ENCODE data around the gene PLCB2.

PLCB2 gene

DNA sequence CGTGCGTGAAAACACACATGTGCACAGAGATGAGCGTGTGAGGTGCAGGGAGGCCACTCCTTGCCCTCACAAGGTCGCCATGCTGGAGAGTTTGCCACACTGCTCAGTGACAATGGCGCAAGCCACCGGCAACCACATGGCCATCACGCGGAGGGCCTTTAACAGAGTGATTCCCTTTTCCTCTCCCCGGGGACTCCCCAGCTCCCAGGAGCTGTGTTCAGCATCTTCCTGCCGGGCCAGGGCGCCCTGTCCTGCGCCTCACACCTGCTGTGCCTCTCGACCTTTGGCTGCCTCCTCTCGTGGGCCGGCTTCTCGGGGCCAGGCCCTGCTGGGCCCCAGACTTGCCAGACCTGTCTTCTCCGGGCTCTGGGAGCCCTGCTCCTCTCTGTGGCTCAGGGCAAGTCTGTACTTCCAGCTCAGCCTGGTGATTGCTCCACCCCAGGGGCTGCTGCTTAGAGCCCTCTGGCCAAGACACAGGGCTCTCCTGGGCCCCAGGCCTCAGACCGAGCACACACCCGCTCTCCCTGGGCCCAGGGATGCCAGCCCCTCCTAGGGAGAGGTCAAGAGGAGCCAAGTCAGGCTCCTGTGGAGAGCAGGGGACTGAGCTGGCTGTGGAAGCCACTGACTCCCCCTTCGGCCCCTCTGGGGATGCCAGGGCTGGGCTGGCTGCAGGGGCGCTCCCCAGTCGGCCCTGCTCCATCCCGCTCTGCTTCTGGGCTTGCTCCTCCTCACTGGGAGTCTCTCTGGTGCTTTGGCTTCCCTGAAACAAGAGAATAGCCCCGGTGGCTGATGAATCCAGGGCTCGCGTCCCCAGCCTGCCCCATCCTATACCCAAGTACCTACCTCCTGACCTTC is 27.4 kb upstream of the PLCB2 start:
- no peak for DNase-seq (ENCODE audit: extremely low read depth, low read depth)
- TF ChIP-seq, protein P1, sequence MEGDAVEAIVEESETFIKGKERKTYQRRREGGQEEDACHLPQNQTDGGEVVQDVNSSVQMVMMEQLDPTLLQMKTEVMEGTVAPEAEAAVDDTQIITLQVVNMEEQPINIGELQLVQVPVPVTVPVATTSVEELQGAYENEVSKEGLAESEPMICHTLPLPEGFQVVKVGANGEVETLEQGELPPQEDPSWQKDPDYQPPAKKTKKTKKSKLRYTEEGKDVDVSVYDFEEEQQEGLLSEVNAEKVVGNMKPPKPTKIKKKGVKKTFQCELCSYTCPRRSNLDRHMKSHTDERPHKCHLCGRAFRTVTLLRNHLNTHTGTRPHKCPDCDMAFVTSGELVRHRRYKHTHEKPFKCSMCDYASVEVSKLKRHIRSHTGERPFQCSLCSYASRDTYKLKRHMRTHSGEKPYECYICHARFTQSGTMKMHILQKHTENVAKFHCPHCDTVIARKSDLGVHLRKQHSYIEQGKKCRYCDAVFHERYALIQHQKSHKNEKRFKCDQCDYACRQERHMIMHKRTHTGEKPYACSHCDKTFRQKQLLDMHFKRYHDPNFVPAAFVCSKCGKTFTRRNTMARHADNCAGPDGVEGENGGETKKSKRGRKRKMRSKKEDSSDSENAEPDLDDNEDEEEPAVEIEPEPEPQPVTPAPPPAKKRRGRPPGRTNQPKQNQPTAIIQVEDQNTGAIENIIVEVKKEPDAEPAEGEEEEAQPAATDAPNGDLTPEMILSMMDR (IDR thresholded peaks at IDR 0.05; ENCODE audit: low read depth, low read length), result no peak

DNA sequence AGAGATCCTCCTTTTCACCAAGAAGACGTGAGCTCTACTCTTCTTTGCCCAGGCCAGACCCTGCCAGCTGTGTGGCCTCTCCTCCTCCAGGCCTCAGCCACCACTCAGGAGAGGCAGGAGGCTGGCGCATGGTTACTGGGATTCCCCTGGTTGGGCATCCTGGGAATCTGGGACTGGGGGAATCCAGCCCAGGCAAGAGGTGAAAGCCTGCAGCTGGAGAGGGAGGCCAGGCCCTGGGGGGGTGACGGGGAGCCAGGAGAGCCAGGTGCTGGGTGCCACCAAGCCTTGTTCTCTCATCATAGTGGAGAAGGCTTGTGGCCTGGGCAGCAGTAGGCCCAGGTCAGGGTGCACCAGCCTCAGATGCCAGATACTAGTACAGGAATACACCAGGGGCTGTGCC is 26.8 kb upstream of the PLCB2 start:
- DNase-seq (ENCODE audit: extremely low read depth, low read depth), result no peak
- TF ChIP-seq, protein P1 (IDR thresholded peaks at IDR 0.05; ENCODE audit: low read depth, low read length), result no peak

DNA sequence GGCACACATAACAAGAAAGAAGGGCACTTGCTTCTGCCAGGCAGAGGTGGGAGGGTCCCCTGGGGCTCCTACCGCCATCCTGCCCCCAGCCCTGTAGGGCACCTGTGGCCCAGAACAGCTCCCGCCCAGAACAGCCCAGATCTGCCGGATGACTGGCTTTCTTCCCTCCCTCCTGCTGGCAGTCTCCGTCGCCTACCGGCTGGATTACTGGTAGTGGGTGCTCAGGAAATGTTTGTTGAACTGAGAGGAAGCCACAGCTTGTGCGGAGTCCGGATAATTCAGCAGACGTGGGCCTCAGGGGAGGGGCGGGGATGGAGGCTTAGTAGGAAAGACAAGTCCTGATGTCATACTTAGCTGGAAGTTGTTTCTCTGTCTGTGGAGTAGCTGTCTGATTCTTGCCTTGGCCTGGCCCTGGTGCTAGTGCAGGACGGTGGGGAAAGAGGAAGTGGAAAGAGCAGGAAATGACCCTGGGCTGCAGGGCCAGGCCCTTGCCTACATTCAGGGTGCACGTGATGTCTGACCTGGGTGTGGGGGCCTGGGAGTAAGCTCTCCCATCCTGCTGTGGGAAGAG is 26.3 kb upstream of the PLCB2 start:
- TF ChIP-seq, protein P1 (IDR thresholded peaks at IDR 0.05; ENCODE audit: low read depth, low read length), result no peak
- no peak for DNase-seq (ENCODE audit: extremely low read depth, low read depth)

DNA sequence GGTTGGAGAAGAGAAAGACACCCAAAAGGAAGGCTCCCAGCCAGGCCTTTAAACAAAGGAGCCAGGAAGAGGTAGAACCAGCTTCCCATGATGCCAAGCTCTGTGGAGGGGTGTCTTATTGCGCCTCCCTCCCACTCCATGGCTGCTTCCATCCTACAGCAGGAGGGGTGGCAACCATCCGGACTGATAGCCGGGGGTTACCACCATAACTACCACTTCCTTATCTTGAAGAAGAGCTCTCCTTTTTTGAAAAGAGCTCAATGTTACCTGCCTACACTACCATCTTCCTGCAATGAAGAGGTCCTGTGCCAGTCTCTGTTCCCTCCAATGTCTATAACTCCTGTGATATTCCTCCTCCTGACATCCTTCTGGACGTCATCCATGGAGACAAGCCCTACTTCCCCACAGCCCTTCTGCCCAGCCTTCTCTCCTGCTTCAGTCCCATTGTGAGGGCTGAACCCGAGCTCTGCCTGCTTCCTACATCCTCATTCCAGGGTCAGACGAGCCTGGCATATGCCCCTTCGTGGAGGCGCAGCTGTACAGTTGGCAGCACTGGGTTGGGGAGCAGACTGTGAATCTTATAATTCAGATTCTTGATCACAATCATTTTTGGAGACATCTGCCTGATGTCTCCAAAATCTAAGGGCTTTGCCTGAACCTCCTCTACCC is 24.5 kb upstream of the PLCB2 start:
- TF ChIP-seq, protein P1 (IDR thresholded peaks at IDR 0.05; ENCODE audit: low read depth, low read length), result no peak
- no peak for DNase-seq (ENCODE audit: extremely low read depth, low read depth)

DNA sequence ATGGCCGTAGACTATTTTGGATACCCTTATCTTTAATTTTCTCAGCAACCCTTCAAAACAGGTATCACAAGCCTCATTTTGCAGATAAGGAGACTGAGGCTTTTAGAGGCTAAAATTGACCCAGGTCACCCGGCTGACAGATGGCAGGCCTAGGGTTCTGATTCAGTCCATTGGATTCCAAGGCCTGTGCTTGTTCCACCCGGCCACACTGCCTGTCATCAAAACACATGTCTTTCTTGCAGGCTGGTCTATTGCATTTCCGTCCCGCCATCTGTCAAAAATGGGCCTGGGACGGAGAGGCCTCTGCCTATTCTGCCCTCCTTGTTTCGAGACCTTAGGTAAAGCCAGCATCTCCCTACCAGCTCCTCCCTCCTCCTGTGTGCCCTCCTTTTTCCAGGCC is 23.9 kb upstream of the PLCB2 start:
- TF ChIP-seq, protein P1 (IDR thresholded peaks at IDR 0.05; ENCODE audit: low read depth, low read length), result no peak
- DNase-seq (ENCODE audit: extremely low read depth, low read depth), result no peak

DNA sequence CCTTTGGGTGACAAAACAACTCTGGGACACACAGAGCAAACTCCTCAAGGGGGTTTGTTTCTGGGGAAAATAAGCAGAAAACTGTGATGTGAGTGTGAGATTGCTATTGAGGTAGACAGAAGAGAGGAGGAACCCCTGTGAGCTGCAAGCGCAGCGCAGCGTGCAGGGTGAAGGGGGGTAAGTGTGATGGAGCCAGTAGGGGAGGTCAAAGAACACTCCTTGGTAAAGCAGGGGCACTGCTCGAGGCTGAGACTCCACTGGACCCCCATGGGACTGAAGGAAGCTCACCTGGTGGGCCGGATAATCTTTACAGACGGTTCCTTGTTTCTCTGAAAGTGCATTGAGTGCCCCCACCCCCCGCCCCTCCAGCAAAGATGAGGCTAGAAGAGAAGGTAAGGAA is 23.3 kb upstream of the PLCB2 start:
- TF ChIP-seq, protein P1 (IDR thresholded peaks at IDR 0.05; ENCODE audit: low read depth, low read length), result no peak
- DNase-seq (ENCODE audit: extremely low read depth, low read depth), result no peak

DNA sequence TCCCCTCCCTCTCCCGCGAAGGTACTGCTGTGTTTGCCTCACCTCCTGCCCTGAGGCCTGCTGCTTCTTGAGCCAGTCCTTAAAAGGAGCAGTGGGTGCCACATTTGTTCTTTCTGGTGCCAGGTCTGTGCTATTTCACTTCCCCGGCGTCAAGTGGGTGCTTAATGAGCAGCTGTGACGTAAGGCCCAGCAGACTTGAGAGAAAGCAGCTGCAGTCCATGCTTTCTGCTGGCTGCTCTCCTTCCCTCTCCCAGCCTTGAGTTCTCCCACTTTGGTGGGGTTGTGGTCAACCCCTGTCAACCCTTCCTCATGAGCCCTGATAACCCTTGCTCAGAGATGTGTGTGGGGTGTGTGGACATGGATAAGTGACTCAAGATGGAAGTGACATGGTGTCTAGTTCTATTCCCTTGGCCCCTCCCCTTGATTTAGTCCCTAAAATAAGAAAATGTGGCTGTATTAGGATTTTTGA is 22.7 kb upstream of the PLCB2 start:
- DNase-seq (ENCODE audit: extremely low read depth, low read depth), result no peak
- TF ChIP-seq, protein P1 (IDR thresholded peaks at IDR 0.05; ENCODE audit: low read depth, low read length), result no peak
